Cerebellar cortex (tissue), 1 donor: ENCODE data around the gene CCDC18.

Source experiments
- DNase-seq: peaks from one replicate; pipeline ENCODE4 v3.0.0-alpha.2; 2015; ENCODE audit warnings: low spot score

Gene CCDC18

GRCh38 chr1:93317207-93317606 is 136.7 kb downstream of the CCDC18 start:
- DNase-seq = no peak

- no peak for DNase-seq
Measured at GRCh38 chr1:93317943-93318342, 137.4 kb downstream of the CCDC18 start.

GRCh38 chr1:93321720-93322119 is 141.2 kb downstream of the CCDC18 start:
- DNase-seq = no peak

- DNase-seq = no peak
Measured at GRCh38 chr1:93322349-93322748, 141.8 kb downstream of the CCDC18 start.

GRCh38 chr1:93323185-93323820 is 142.8 kb downstream of the CCDC18 start:
- DNase-seq = no peak

GRCh38 chr1:93324486-93325464 is 144.3 kb downstream of the CCDC18 start:
- DNase-seq = no peak
